Trophoblast cell (in vitro differentiated cells and primary cell): Measurements from ENCODE around the gene ULK4.

ENCODE experiments used
- DNase-seq, 2 donors: peaks; one replicate each; pipeline ENCODE4 v3.0.0-alpha.2; 2016
- H2AFZ ChIP-seq: 2 replicates; pipeline ENCODE4 v1.6.1; 2013; ENCODE audit warnings: low read length, moderate library complexity, mild to moderate bottlenecking; ENCODE audit not compliant: insufficient read depth, poor library complexity
- H2AK5ac ChIP-seq: 2 replicates; pipeline ENCODE4 v1.6.1; 2013; ENCODE audit warnings: mild to moderate bottlenecking, low read length
- H2BK120ac ChIP-seq: 2 replicates; pipeline ENCODE4 v1.6.1; 2013; ENCODE audit warnings: low read length, mild to moderate bottlenecking, moderate library complexity; ENCODE audit not compliant: insufficient read depth, poor library complexity
- H2BK12ac ChIP-seq: 2 replicates; pipeline ENCODE4 v1.6.1; 2013; ENCODE audit warnings: mild to moderate bottlenecking, low read length, moderate library complexity
- H2BK5ac ChIP-seq: 2 replicates; pipeline ENCODE4 v1.6.1; 2013; ENCODE audit warnings: low read length, low read depth, moderate library complexity, mild to moderate bottlenecking; ENCODE audit not compliant: poor library complexity
- H3K14ac ChIP-seq: 2 replicates; pipeline ENCODE4 v1.6.1; 2013; ENCODE audit warnings: mild to moderate bottlenecking, low read length
- H3K18ac ChIP-seq: 2 replicates; pipeline ENCODE4 v1.6.1; 2013; ENCODE audit warnings: mild to moderate bottlenecking, low read length
- H3K23ac ChIP-seq: 2 replicates; pipeline ENCODE4 v1.6.1; 2013; ENCODE audit warnings: low read length
- H3K27ac ChIP-seq: 2 replicates; pipeline ENCODE4 v1.5.1; 2013; ENCODE audit warnings: low read depth, mild to moderate bottlenecking, inconsistent platforms, low read length, moderate library complexity
- H3K27me3 ChIP-seq: 2 replicates; pipeline ENCODE4 v1.6.1; 2013; ENCODE audit warnings: inconsistent platforms, mild to moderate bottlenecking, low read length, moderate library complexity; ENCODE audit not compliant: insufficient read depth
- H3K36me3 ChIP-seq, 2 experiments: 1 replicate in 1 of 2; 2 replicates in 1 of 2; pipeline ENCODE4 v1.6.1; 2013; ENCODE audit warnings: low read length in 2 of 2, mild to moderate bottlenecking in 2 of 2, moderate library complexity in 1 of 2; ENCODE audit not compliant: insufficient read depth in 2 of 2, control insufficient read depth in 1 of 2
- H3K4ac ChIP-seq: 2 replicates; pipeline ENCODE4 v1.6.1; 2013; ENCODE audit warnings: low read depth, mild to moderate bottlenecking, low read length, moderate library complexity
- H3K4me1 ChIP-seq, 2 experiments: 1 replicate in 1 of 2; 2 replicates in 1 of 2; pipeline ENCODE4 v1.6.1; 2013; ENCODE audit warnings: low read length in 2 of 2, mild to moderate bottlenecking in 2 of 2, moderate library complexity in 1 of 2; ENCODE audit not compliant: insufficient read depth in 2 of 2, control insufficient read depth in 1 of 2
- H3K4me2 ChIP-seq: 2 replicates; pipeline ENCODE4 v1.6.1; 2013; ENCODE audit warnings: inconsistent platforms, mild to moderate bottlenecking, low read length, moderate library complexity
- H3K4me3 ChIP-seq: 2 replicates; pipeline ENCODE4 v1.5.1; 2013; ENCODE audit warnings: mild to moderate bottlenecking, low read depth, low read length, inconsistent platforms
- H3K79me1 ChIP-seq: one replicate; pipeline ENCODE4 v1.6.1; 2013; ENCODE audit warnings: low read length
- H3K79me2 ChIP-seq: 2 replicates; pipeline ENCODE4 v1.6.1; 2013; ENCODE audit warnings: low read length, mild to moderate bottlenecking; ENCODE audit not compliant: control insufficient read depth, insufficient read depth, poor library complexity
- H3K9ac ChIP-seq: 2 replicates; pipeline ENCODE4 v1.6.1; 2013; ENCODE audit warnings: mild to moderate bottlenecking, low read length
- H3K9me3 ChIP-seq: 2 replicates; pipeline ENCODE4 v1.6.1; 2013; ENCODE audit warnings: low read depth, mild to moderate bottlenecking, control low read depth, inconsistent platforms, low read length; ENCODE audit not compliant: insufficient read depth
- H4K12ac ChIP-seq: 2 replicates; pipeline ENCODE4 v1.6.1; 2013; ENCODE audit warnings: low read depth, mild to moderate bottlenecking, low read length, moderate library complexity
- H4K8ac ChIP-seq: 2 replicates; pipeline ENCODE4 v1.6.1; 2013; ENCODE audit warnings: low read depth, mild to moderate bottlenecking, low read length, moderate library complexity
- H4K91ac ChIP-seq: one replicate; pipeline ENCODE4 v1.6.1; 2013; ENCODE audit warnings: low read depth, mild to moderate bottlenecking, low read length, moderate library complexity
- WGBS: extraction: QIAGEN DNeasy Blood & Tissue Kit; methylation state at CpG from one replicate; pipeline ENCODE4 v1.1.7; 2013; ENCODE audit warnings: missing lambda C conversion rate; ENCODE audit not compliant: insufficient read length, insufficient coverage; ENCODE audit errors: extremely low coverage; 5-methylcytosine and 5-hydroxymethylcytosine counted together

The ULK4 gene

GRCh38 chr3:41241800-41242571 is 719.9 kb downstream of the ULK4 start:
- Histone ChIP-seq H3K4ac (no peak overlapping the region), H3K4me3 (no peak overlapping the region), H3K79me1 (peaks cover 2% of the 10 kb centered on the region), H3K23ac (no peak overlapping the region), H3K18ac (no peak overlapping the region), H3K4me1 (peaks cover 2 to 11% of the 10 kb centered on the region in 2 experiments), H2AFZ (no peak overlapping the region), H2BK120ac (no peak overlapping the region), H2AK5ac (no peak overlapping the region), H3K9ac (no peak overlapping the region), H4K12ac (no peak overlapping the region), H3K79me2 (no peaks in the 10 kb centered on the region), H2BK12ac (no peak overlapping the region), H4K91ac (no peak overlapping the region), H3K27me3 (no peaks in the 10 kb centered on the region), H4K8ac (no peak overlapping the region), H3K4me2 (no peak overlapping the region), H3K9me3 (no peaks in the 10 kb centered on the region), H2BK5ac (no peak overlapping the region), H3K14ac (no peak overlapping the region), H3K36me3 (peaks cover 8 to 43% of the 10 kb centered on the region in 2 experiments), H3K27ac (no peak overlapping the region)
- DNase-seq, result no peak
- WGBS, result no CpG with 5 or more reads among the region's 7 CpGs

GRCh38 chr3:41241161-41241560 is 720.7 kb downstream of the ULK4 start:
- no peak overlapping the region for H3K14ac ChIP-seq
- no peak overlapping the region for H3K27ac ChIP-seq
- H2AK5ac ChIP-seq, result no peak overlapping the region
- H2BK120ac ChIP-seq, result no peak overlapping the region
- no peaks in the 10 kb centered on the region for H3K27me3 ChIP-seq
- H2BK12ac ChIP-seq, result no peak overlapping the region
- H3K4ac ChIP-seq, result no peak overlapping the region
- no peak overlapping the region for H4K91ac ChIP-seq
- H4K12ac ChIP-seq, result no peak overlapping the region
- no peak overlapping the region for H3K18ac ChIP-seq
- no peak overlapping the region for H3K23ac ChIP-seq
- peaks cover 8 to 48% of the 10 kb centered on the region in 2 experiments for H3K36me3 ChIP-seq
- H4K8ac ChIP-seq, result no peak overlapping the region
- H3K4me1 ChIP-seq, result peaks cover 2 to 11% of the 10 kb centered on the region in 2 experiments
- WGBS, result no CpG with 5 or more reads among the region's 4 CpGs
- H2AFZ ChIP-seq, result no peak overlapping the region
- peak in 1 of 2 donors; percentile 29 for DNase-seq
- no peak overlapping the region for H3K9ac ChIP-seq
- no peaks in the 10 kb centered on the region for H3K9me3 ChIP-seq
- H3K4me3 ChIP-seq, result no peak overlapping the region
- H3K79me2 ChIP-seq, result no peaks in the 10 kb centered on the region
- H3K79me1 ChIP-seq, result peaks cover 2% of the 10 kb centered on the region
- H3K4me2 ChIP-seq, result no peak overlapping the region
- H2BK5ac ChIP-seq, result no peak overlapping the region

- WGBS, result no CpG with 5 or more reads among the region's 2 CpGs
- H4K12ac ChIP-seq, result no peak overlapping the region
- no peak overlapping the region for H3K14ac ChIP-seq
- H3K36me3 ChIP-seq, result peaks cover 13 to 44% of the 10 kb centered on the region in 2 experiments
- no peak overlapping the region for H3K4me2 ChIP-seq
- H3K79me1 ChIP-seq, result peaks cover 2% of the 10 kb centered on the region
- no peak overlapping the region for H4K8ac ChIP-seq
- no peak overlapping the region for H4K91ac ChIP-seq
- H2BK12ac ChIP-seq, result no peak overlapping the region
- H2BK5ac ChIP-seq, result no peak overlapping the region
- no peak overlapping the region for H3K4ac ChIP-seq
- no peak overlapping the region for H2BK120ac ChIP-seq
- peaks cover 2 to 6% of the 10 kb centered on the region in 2 experiments for H3K4me1 ChIP-seq
- H3K9ac ChIP-seq, result no peak overlapping the region
- no peak overlapping the region for H3K27ac ChIP-seq
- no peak for DNase-seq
- no peak overlapping the region for H3K4me3 ChIP-seq
- no peak overlapping the region for H2AFZ ChIP-seq
- H3K23ac ChIP-seq, result no peak overlapping the region
- no peaks in the 10 kb centered on the region for H3K9me3 ChIP-seq
- no peaks in the 10 kb centered on the region for H3K27me3 ChIP-seq
- no peak overlapping the region for H2AK5ac ChIP-seq
- H3K79me2 ChIP-seq, result no peaks in the 10 kb centered on the region
- H3K18ac ChIP-seq, result no peak overlapping the region
Measured at GRCh38 chr3:41239587-41239986, 722.3 kb downstream of the ULK4 start.

GRCh38 chr3:41237907-41238306 is 724.0 kb downstream of the ULK4 start:
- H4K8ac ChIP-seq, result no peak overlapping the region
- no CpG with 5 or more reads among the region's 3 CpGs for WGBS
- no peak overlapping the region for H3K4me2 ChIP-seq
- H2BK5ac ChIP-seq, result no peak overlapping the region
- H4K91ac ChIP-seq, result no peak overlapping the region
- no peaks in the 10 kb centered on the region for H3K79me2 ChIP-seq
- no peak overlapping the region for H3K27ac ChIP-seq
- H3K9ac ChIP-seq, result no peak overlapping the region
- no peak overlapping the region for H4K12ac ChIP-seq
- no peak overlapping the region for H2BK120ac ChIP-seq
- no peak overlapping the region for H3K23ac ChIP-seq
- no peak overlapping the region for H2BK12ac ChIP-seq
- no peak overlapping the region for H2AK5ac ChIP-seq
- H3K18ac ChIP-seq, result no peak overlapping the region
- no peak overlapping the region for H3K14ac ChIP-seq
- no peaks in the 10 kb centered on the region for H3K79me1 ChIP-seq
- no peak overlapping the region for H3K4me3 ChIP-seq
- no peak overlapping the region for H3K4ac ChIP-seq
- H3K27me3 ChIP-seq, result no peaks in the 10 kb centered on the region
- H2AFZ ChIP-seq, result no peak overlapping the region
- peaks cover 2 to 6% of the 10 kb centered on the region in 2 experiments for H3K4me1 ChIP-seq
- no peaks in the 10 kb centered on the region for H3K9me3 ChIP-seq
- peaks cover 17 to 51% of the 10 kb centered on the region in 2 experiments for H3K36me3 ChIP-seq
- DNase-seq, result no peak
